ENCODE data around the gene RAB35. TPM values are rescaled to one million over a fixed set of nuclear protein-coding genes. Genes with fewer than 3 reads are reported as not detected.

Gene RAB35
- total RNA-seq, 1 experiment from 2014 or later: 68.2 TPM

DNA sequence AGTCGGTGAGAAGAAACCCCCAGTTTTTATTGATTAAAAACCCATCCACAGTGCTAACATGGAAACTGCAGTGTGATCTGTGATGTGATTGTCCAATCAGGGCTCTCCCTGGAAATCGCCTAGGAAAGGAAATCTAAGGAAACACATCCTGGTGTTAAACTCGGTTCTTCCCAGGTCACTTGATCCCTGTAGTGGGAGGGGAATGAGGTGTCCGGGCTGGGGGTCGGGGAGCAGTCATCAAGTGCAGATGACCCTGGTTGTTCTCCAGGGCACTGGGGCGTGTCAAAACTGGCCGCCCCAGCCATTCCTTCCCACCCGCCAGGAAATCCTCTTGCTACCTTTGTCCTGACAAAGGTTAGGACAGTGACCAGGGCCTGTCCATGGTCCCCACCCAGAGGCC is 20.8 kb downstream of the RAB35 start:
- intact Hi-C loops (cut with micrococcal nuclease; ENCODE audit: unreplicated experiment): no loop called here
- H3K4me1 Mint-ChIP-seq (ENCODE audit: low read depth, unreplicated experiment): no peaks in the 10 kb centered on the region
- TF ChIP-seq, protein P1, sequence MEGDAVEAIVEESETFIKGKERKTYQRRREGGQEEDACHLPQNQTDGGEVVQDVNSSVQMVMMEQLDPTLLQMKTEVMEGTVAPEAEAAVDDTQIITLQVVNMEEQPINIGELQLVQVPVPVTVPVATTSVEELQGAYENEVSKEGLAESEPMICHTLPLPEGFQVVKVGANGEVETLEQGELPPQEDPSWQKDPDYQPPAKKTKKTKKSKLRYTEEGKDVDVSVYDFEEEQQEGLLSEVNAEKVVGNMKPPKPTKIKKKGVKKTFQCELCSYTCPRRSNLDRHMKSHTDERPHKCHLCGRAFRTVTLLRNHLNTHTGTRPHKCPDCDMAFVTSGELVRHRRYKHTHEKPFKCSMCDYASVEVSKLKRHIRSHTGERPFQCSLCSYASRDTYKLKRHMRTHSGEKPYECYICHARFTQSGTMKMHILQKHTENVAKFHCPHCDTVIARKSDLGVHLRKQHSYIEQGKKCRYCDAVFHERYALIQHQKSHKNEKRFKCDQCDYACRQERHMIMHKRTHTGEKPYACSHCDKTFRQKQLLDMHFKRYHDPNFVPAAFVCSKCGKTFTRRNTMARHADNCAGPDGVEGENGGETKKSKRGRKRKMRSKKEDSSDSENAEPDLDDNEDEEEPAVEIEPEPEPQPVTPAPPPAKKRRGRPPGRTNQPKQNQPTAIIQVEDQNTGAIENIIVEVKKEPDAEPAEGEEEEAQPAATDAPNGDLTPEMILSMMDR (IDR thresholded peaks at IDR 0.05; ENCODE audit: unreplicated experiment): no peak
- no peak overlapping the region for H3K27ac Mint-ChIP-seq (ENCODE audit: unreplicated experiment)
- CTCF ChIA-PET: no interaction called here
- BruUV-seq (replicated peaks): TSS peak; percentile 57
- H3K27me3 Mint-ChIP-seq (ENCODE audit: unreplicated experiment): no peaks in the 10 kb centered on the region
- no peaks in the 10 kb centered on the region for H3K9me3 Mint-ChIP-seq (ENCODE audit: low read depth, unreplicated experiment)
- no peak overlapping the region for H3K4me3 Mint-ChIP-seq (ENCODE audit: low read depth, unreplicated experiment)
- DNase-seq: no peak
- H3K36me3 Mint-ChIP-seq (ENCODE audit: insufficient read depth, unreplicated experiment): peaks cover 67% of the 10 kb centered on the region

DNA sequence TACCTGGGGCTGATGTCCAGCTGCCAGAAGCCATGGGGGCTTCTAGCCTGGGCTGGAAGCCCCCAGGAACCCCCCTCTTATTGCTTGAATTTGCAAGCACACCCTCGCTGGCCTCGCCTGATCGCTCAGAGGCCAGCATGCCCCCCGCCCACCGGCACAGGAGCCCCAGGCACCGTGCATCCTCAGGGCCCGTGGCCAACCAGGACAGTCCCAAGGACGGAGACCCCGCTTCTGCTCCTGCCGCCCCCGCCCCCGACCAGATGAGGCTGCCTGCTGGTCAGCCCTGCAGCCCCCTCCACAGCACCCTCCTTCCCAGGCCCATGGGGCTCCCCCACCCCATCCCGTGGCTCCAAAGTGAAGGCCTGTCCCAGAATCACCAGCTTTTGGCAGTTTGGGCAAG is 21.2 kb downstream of the RAB35 start:
- TF ChIP-seq, protein P1 (IDR thresholded peaks at IDR 0.05; ENCODE audit: unreplicated experiment): no peak
- no peak for DNase-seq
- Mint-ChIP-seq H3K4me3 (ENCODE audit: low read depth, unreplicated experiment) (no peak overlapping the region), H3K9me3 (ENCODE audit: low read depth, unreplicated experiment) (no peaks in the 10 kb centered on the region), H3K27me3 (ENCODE audit: unreplicated experiment) (no peaks in the 10 kb centered on the region), H3K36me3 (ENCODE audit: insufficient read depth, unreplicated experiment) (peaks cover 71% of the 10 kb centered on the region), H3K4me1 (ENCODE audit: low read depth, unreplicated experiment) (no peaks in the 10 kb centered on the region), H3K27ac (ENCODE audit: unreplicated experiment) (no peak overlapping the region)
- intact Hi-C loops (cut with micrococcal nuclease; ENCODE audit: unreplicated experiment): no loop called here
- no TSS peak for BruUV-seq (replicated peaks)
- CTCF ChIA-PET: no interaction called here

DNA sequence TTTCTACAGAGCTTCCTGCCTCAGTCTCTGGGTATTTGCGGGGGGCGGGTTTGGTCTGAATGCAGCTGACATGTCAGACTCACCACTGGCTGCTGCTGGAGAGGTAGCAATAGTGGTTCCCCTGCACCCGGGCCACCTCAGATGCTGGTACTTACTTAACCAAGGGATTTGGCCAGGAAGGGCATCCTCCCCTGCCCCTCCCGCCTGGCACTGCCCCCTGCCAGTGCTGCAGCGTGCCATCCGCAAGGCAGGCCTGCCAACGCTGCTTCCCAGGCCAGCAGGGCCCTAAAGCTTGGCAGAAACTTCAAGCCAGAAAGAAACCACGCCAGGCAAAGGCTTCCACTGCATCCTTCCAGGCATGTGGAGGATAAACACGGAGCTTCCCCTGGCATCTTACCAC is 22.1 kb downstream of the RAB35 start:
- Mint-ChIP-seq H3K4me1 (ENCODE audit: low read depth, unreplicated experiment) (no peaks in the 10 kb centered on the region), H3K27me3 (ENCODE audit: unreplicated experiment) (no peaks in the 10 kb centered on the region), H3K36me3 (ENCODE audit: insufficient read depth, unreplicated experiment) (peaks cover 75% of the 10 kb centered on the region), H3K27ac (ENCODE audit: unreplicated experiment) (no peak overlapping the region), H3K4me3 (ENCODE audit: low read depth, unreplicated experiment) (no peak overlapping the region), H3K9me3 (ENCODE audit: low read depth, unreplicated experiment) (no peaks in the 10 kb centered on the region)
- no TSS peak for BruUV-seq (replicated peaks)
- TF ChIP-seq, protein P1 (IDR thresholded peaks at IDR 0.05; ENCODE audit: unreplicated experiment): no peak
- intact Hi-C loops (cut with micrococcal nuclease; ENCODE audit: unreplicated experiment): no loop called here
- CTCF ChIA-PET: no interaction called here
- DNase-seq: no peak

DNA sequence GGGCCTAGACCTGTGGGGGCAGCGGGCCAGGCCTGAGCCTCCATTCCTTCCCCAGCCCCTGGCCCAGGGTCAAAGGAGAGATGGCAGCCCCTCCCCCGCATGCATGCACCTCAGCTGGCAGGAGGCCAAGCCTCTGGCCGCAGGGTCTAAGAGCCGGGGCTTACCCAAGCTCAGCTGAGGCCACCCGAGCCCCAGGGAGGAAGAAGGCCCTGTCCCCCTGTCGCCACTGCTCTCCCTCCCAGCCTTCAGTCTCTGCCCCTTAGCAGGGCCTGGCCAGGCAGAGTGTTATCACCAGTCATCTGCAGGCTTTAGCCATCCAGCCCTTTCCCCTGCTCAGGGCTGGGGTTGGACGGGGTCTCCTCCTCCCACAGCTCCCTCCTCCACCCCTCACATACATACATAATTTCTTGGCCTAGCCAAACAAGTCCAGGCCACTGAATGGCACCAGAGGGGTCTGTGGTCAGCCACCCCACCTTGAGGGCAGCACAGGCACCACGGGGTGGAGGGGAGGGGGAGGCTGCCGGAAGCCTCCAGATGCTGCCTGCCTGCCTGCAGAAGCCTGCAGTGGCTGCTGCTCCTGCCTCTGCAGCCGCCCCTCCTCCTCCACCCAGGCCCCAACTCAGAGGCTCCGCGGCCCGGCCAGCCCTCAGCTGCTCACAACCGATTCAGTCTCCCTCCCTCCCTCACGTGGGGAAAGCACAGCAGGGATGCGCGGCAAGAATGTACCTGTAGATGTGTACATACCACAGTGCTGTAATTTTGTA is 22.8 kb downstream of the RAB35 start:
- no TSS peak for BruUV-seq (replicated peaks)
- no peaks in the 10 kb centered on the region for H3K4me1 Mint-ChIP-seq (ENCODE audit: low read depth, unreplicated experiment)
- no peak for DNase-seq
- H3K27ac Mint-ChIP-seq (ENCODE audit: unreplicated experiment): no peak overlapping the region
- CTCF ChIA-PET: no interaction called here
- intact Hi-C loops (cut with micrococcal nuclease; ENCODE audit: unreplicated experiment): no loop called here
- TF ChIP-seq, protein P1 (IDR thresholded peaks at IDR 0.05; ENCODE audit: unreplicated experiment): no peak
- H3K9me3 Mint-ChIP-seq (ENCODE audit: low read depth, unreplicated experiment): no peaks in the 10 kb centered on the region
- H3K36me3 Mint-ChIP-seq (ENCODE audit: insufficient read depth, unreplicated experiment): peaks cover 70% of the 10 kb centered on the region
- H3K27me3 Mint-ChIP-seq (ENCODE audit: unreplicated experiment): no peaks in the 10 kb centered on the region
- no peak overlapping the region for H3K4me3 Mint-ChIP-seq (ENCODE audit: low read depth, unreplicated experiment)
